OCI-LY3 (cell line): ENCODE results near the gene NDUFV3.

ENCODE experiments used
- H2AFZ ChIP-seq: fragments of 200-600, 300-600 bp; shearing (Covaris generic); 2 replicates; pipeline ENCODE4 v1.6.0; 2014; ENCODE audit warnings: antibody characterized with exemption, low read depth, low read length
- H3K27ac ChIP-seq: fragments of 200-600, 300-600 bp; sonication (generic); 2 replicates; pipeline ENCODE4 v1.5.1; 2014; ENCODE audit warnings: mild to moderate bottlenecking, low read length, moderate library complexity, mixed read lengths
- H3K27me3 ChIP-seq: fragments of 200-600, 300-600 bp; sonication (generic); 2 replicates; pipeline ENCODE4 v1.6.1; 2014; ENCODE audit warnings: low read depth, low read length, mixed read lengths
- H3K36me3 ChIP-seq: fragments of 200-600, 300-600 bp; sonication (generic); replicated peaks from 2 replicates; pipeline ENCODE3; 2014; ENCODE audit warnings: low read depth, low read length, mixed read lengths
- H3K4me1 ChIP-seq: fragments of 300-600, 200-600 bp; sonication (generic); 2 replicates; pipeline ENCODE4 v1.6.1; 2014; ENCODE audit warnings: low read length, mixed read lengths
- H3K4me2 ChIP-seq: fragments of 200-600, 300-600 bp; sonication (generic); 2 replicates; pipeline ENCODE4 v1.6.1; 2014; ENCODE audit warnings: low read length, mixed read lengths
- H3K4me3 ChIP-seq: fragments of 300-600, 200-600 bp; sonication (generic); 2 replicates; pipeline ENCODE4 v1.5.1; 2014; ENCODE audit warnings: antibody characterized with exemption, mild to moderate bottlenecking, low read length, moderate library complexity
- H3K79me2 ChIP-seq: fragments of 300-600, 200-600 bp; shearing (Covaris generic); 2 replicates; pipeline ENCODE4 v1.6.1; 2014; ENCODE audit warnings: mild to moderate bottlenecking, low read length, mixed read lengths
- H3K9ac ChIP-seq: fragments of 300-600, 200-600 bp; shearing (Covaris generic); 2 replicates; pipeline ENCODE4 v1.6.0; 2014; ENCODE audit warnings: mild to moderate bottlenecking, low read length, moderate library complexity
- H3K9me3 ChIP-seq: fragments of 200-600, 300-600 bp; shearing (Covaris generic); 2 replicates; pipeline ENCODE4 v1.6.1; 2014; ENCODE audit warnings: low read length, mixed read lengths; ENCODE audit not compliant: insufficient read depth
- H4K20me1 ChIP-seq: fragments of 200-600, 300-600 bp; sonication (generic); 2 replicates; pipeline ENCODE4 v1.6.1; 2016; ENCODE audit warnings: low read length, mixed read lengths; ENCODE audit not compliant: insufficient read depth
- EZH2phosphoT487 ChIP-seq: fragments of 200-600 bp; shearing (Covaris generic); IDR thresholded peaks from 2 replicates; pipeline ENCODE4 v1.6.1; 2018; ENCODE audit warnings: antibody characterized with exemption, mixed run types, low read depth
- TF ChIP-seq, protein P1 (sequence below): fragments of 200-600, 300-600 bp; sonication (generic); IDR thresholded peaks from 2 replicates; pipeline ENCODE4 v1.5.1; 2014; ENCODE audit warnings: antibody characterized with exemption, low read length, low read depth

NDUFV3 gene

DNA sequence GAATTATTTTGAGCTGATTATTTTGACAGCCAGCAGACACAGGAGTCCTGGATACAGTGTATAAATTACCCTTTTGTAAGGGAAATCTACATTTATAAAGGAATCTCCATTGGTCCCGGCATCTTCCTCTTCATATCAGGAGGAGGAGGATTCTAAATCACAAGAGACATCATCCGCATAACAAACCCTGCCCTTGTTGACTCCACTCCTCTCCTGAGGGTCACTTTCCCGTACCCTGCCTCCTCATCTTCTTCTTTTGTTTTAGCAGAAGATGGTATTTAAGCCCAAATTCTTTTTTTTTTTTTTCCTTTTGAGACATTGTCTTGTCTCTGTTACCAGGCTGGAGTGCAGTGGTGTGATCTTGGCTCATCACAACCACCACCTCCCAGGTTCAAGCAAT lies 66.6 kb downstream of the NDUFV3 start:
- Histone ChIP-seq H2AFZ (no peak overlapping the region), H3K27ac (no peak overlapping the region), H4K20me1 (no peaks in the 10 kb centered on the region), H3K9ac (no peak overlapping the region), H3K4me2 (no peak overlapping the region), H3K36me3 (no peaks in the 10 kb centered on the region), H3K79me2 (no peaks in the 10 kb centered on the region), H3K4me3 (no peak overlapping the region), H3K27me3 (no peaks in the 10 kb centered on the region), H3K4me1 (no peaks in the 10 kb centered on the region), H3K9me3 (no peaks in the 10 kb centered on the region)
- TF ChIP-seq EZH2phosphoT487: no peak

DNA sequence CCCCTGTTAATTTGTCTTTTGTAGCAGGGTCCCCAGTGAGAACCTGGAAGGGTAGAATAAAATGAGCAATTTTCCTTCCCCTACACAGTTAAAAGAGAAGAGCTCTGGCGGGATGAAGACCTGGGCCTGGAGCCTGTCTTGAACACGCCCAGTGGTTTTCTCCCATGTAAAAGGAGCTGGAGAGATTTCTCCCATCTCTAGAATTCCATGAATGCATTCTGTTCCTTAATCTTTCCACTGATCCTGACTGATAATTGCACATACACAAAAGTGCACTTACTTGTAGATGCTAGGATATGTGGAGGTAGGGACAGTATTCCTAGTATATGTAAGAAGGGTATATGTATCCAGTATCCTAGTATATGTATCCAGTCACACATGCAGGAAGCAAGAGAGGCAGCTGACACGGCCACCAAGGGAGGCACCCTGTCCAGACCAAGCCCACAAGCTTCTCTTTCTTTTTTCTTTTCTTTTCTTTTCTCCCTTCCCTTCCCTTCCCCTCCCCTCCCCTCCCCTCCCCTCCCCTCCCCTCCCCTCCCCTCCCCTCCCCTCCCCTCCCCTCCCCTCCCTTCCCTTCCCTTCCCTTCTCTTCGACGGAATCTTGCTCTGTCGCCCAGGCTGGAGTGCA lies 69.4 kb downstream of the NDUFV3 start:
- Histone ChIP-seq H4K20me1 (no peaks in the 10 kb centered on the region), H3K4me3 (no peak overlapping the region), H3K27me3 (no peaks in the 10 kb centered on the region), H3K9ac (no peak overlapping the region), H3K36me3 (no peaks in the 10 kb centered on the region), H3K9me3 (no peaks in the 10 kb centered on the region), H2AFZ (no peak overlapping the region), H3K27ac (no peak overlapping the region), H3K4me1 (no peaks in the 10 kb centered on the region), H3K4me2 (no peak overlapping the region), H3K79me2 (no peaks in the 10 kb centered on the region)
- TF ChIP-seq EZH2phosphoT487: no peak
- TF ChIP-seq, protein P1, sequence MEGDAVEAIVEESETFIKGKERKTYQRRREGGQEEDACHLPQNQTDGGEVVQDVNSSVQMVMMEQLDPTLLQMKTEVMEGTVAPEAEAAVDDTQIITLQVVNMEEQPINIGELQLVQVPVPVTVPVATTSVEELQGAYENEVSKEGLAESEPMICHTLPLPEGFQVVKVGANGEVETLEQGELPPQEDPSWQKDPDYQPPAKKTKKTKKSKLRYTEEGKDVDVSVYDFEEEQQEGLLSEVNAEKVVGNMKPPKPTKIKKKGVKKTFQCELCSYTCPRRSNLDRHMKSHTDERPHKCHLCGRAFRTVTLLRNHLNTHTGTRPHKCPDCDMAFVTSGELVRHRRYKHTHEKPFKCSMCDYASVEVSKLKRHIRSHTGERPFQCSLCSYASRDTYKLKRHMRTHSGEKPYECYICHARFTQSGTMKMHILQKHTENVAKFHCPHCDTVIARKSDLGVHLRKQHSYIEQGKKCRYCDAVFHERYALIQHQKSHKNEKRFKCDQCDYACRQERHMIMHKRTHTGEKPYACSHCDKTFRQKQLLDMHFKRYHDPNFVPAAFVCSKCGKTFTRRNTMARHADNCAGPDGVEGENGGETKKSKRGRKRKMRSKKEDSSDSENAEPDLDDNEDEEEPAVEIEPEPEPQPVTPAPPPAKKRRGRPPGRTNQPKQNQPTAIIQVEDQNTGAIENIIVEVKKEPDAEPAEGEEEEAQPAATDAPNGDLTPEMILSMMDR: no peak
